Uterus (tissue), 4 donors: ENCODE measurements around the gene NADSYN1. TPM values are rescaled to one million over a fixed set of nuclear protein-coding genes. Genes with fewer than 3 reads are reported as not detected.

Experiments used
- DNase-seq, 2 donors: peaks; one replicate each; pipeline ENCODE4 v3.0.0-alpha.2; 2019 to 2020
- H3K27ac ChIP-seq, 2 donors: fragments of 200-600 bp; sonication (generic); 1 replicate in 1 of 2; 2 replicates in 1 of 2; pipeline ENCODE4 v1.5.1; 2016 to 2018
- H3K27me3 ChIP-seq, 2 donors: fragments of 200-600 bp; sonication (generic); one replicate each; pipeline ENCODE4 v1.5.1; 2018 to 2019; ENCODE audit warnings: control low read depth in 1 of 2
- H3K36me3 ChIP-seq, 2 donors: fragments of 200-600 bp; sonication (generic); one replicate each; pipeline ENCODE4 v1.5.1; 2019; ENCODE audit warnings: control low read depth in 1 of 2
- H3K4me1 ChIP-seq, 2 donors: fragments of 200-600 bp; sonication (generic); one replicate each; pipeline ENCODE4 v1.5.1; 2018 to 2019; ENCODE audit warnings: control low read depth in 1 of 2
- H3K4me3 ChIP-seq, 2 donors: fragments of 200-600 bp; sonication (generic); 1 replicate in 1 of 2; 2 replicates in 1 of 2; pipeline ENCODE4 v1.5.1; 2018 to 2019; ENCODE audit warnings: mild to moderate bottlenecking in 1 of 2
- H3K9me3 ChIP-seq, 2 donors: fragments of 200-600 bp; sonication (generic); one replicate each; pipeline ENCODE4 v1.5.1; 2019; ENCODE audit warnings: control low read depth in 1 of 2
- CTCF ChIP-seq, 4 experiments: fragments of 200-600 bp in 2 of 4; fragments of 450-650 bp in 2 of 4; sonication (generic) in 2 of 4; IDR thresholded peaks; one replicate each; pipeline ENCODE4 v1.5.1; 2016 to 2019; ENCODE audit warnings: antibody characterized with exemption in 4 of 4, mild to moderate bottlenecking in 2 of 4, moderate library complexity in 1 of 4
- POLR2A ChIP-seq, 2 donors: fragments of 450-650 bp; IDR thresholded peaks; one replicate each; pipeline ENCODE4 v1.6.1; 2016; ENCODE audit warnings: antibody characterized with exemption in 2 of 2, mild to moderate bottlenecking in 1 of 2, moderate library complexity in 1 of 2
- intact Hi-C: fragments of 100-400 bp; cut with DNase I; formaldehyde crosslinking; loops from one replicate; pipeline ENCODE4 v1.15.1; 2023; ENCODE audit warnings: low total_unique reads
- total RNA-seq, 4 donors: library from RNA; depleted of rRNA in 3 of 4; stranded (reverse); fragments of >200 nt in 3 of 4; gene quantifications; one replicate each; pipeline versions ENCODE4 v1.1.0 to v1.2.4, GENCODE V29; 2014 to 2023
- donor health status: DM: yes; HTN: yes; CAD: no.

NADSYN1 gene
- total RNA-seq, 4 donors from 2014 or later = 20.0 to 73.0 (median 32.8) TPM

DNA sequence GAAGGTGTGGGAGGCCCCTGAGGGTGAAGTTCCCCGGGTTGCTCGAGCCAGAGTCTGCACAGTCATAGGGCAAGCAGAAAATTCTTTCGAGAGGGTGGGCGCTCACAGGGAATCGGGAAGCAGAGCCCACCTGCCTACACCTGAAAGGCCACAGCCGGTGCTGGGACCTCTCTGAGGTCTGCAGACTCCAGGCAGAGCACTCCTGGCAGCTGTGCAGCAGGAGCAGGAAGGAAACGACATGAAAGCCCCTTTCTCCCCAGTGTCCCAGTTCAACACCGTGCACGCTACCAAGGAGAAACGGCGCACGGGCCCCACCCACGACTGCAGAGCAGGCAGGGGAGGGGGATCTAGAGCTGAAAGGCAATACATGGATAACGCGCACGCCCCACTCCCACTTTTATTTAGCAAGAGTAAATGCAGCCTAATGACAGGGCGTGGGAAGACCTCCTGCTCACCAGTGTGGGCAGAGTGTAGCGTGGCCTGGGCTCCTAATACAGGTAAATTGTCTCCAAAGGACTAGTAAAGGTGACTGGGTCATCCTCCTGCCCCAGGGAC is 18.4 kb upstream of the NADSYN1 start:
- TF ChIP-seq CTCF (IDR thresholded peaks at IDR 0.05) (no peak), POLR2A (IDR thresholded peaks at IDR 0.05) (no peak)
- no peak for DNase-seq
- no peak overlapping the region for H3K4me3 ChIP-seq
- no peaks in the 10 kb centered on the region for H3K27me3 ChIP-seq
- intact Hi-C loops = no loop called here
- H3K9me3 ChIP-seq = no peaks in the 10 kb centered on the region
- H3K27ac ChIP-seq = no peak overlapping the region
- no peaks in the 10 kb centered on the region for H3K36me3 ChIP-seq
- no peaks in the 10 kb centered on the region for H3K4me1 ChIP-seq

- Histone ChIP-seq H3K36me3 (no peaks in the 10 kb centered on the region), H3K4me1 (no peaks in the 10 kb centered on the region), H3K4me3 (no peak overlapping the region), H3K9me3 (no peaks in the 10 kb centered on the region), H3K27ac (no peak overlapping the region), H3K27me3 (no peaks in the 10 kb centered on the region)
- intact Hi-C loops = no loop called here
- no peak for DNase-seq
- no peak for TF ChIP-seq POLR2A (IDR thresholded peaks at IDR 0.05)
- TF ChIP-seq CTCF (IDR thresholded peaks at IDR 0.05) = no peak
Observed at GRCh38 chr11:71435278-71435951, 17.6 kb upstream of the NADSYN1 start.

- H3K9me3 ChIP-seq = no peaks in the 10 kb centered on the region
- no peak for TF ChIP-seq CTCF (IDR thresholded peaks at IDR 0.05)
- TF ChIP-seq POLR2A (IDR thresholded peaks at IDR 0.05) = no peak
- intact Hi-C loops = no loop called here
- H3K4me1 ChIP-seq = no peaks in the 10 kb centered on the region
- no peaks in the 10 kb centered on the region for H3K27me3 ChIP-seq
- no peaks in the 10 kb centered on the region for H3K36me3 ChIP-seq
- H3K4me3 ChIP-seq = no peak overlapping the region
- DNase-seq = no peak
- no peak overlapping the region for H3K27ac ChIP-seq
Observed at GRCh38 chr11:71436861-71437260, 16.1 kb upstream of the NADSYN1 start.

DNA sequence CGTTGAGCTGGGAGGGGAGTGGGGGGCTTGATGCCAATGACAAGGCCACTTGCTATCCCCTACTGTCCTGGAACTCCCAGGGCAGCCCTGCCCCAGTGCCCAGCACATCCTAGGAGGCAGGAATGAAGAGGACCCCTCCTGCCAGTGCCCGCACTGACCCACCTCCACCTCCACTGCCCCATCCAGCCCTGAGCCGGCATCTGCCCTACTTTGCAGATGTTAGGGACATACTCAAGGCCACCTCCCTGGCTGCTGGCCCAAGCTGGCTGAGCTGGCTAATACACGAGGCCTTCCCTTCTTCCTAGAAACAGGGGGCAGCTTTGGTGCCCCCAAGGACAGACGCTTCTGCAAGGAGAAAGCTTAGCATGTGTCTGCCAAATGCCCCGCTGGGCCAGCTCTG is 15.6 kb upstream of the NADSYN1 start:
- Histone ChIP-seq H3K4me1 (no peaks in the 10 kb centered on the region), H3K4me3 (no peak overlapping the region), H3K36me3 (no peaks in the 10 kb centered on the region), H3K27me3 (no peaks in the 10 kb centered on the region), H3K27ac (no peak overlapping the region), H3K9me3 (no peaks in the 10 kb centered on the region)
- intact Hi-C loops = no loop called here
- no peak for TF ChIP-seq POLR2A (IDR thresholded peaks at IDR 0.05)
- no peak for TF ChIP-seq CTCF (IDR thresholded peaks at IDR 0.05)
- no peak for DNase-seq

GRCh38 chr11:71437879-71438278 is 15.1 kb upstream of the NADSYN1 start:
- Histone ChIP-seq H3K4me3 (no peak overlapping the region), H3K27me3 (no peaks in the 10 kb centered on the region), H3K36me3 (no peaks in the 10 kb centered on the region), H3K27ac (no peak overlapping the region), H3K9me3 (no peaks in the 10 kb centered on the region), H3K4me1 (no peaks in the 10 kb centered on the region)
- TF ChIP-seq POLR2A (IDR thresholded peaks at IDR 0.05) = no peak
- no peak for TF ChIP-seq CTCF (IDR thresholded peaks at IDR 0.05)
- intact Hi-C loops = no loop called here
- no peak for DNase-seq
